GM21515 (cell line): ENCODE data around the gene RNF2.
"Not testable (repeated sequence)": the region's sequence is repeated elsewhere in the genome, so short reads cannot be mapped to it uniquely, and the experiment has no call there.

Experiments used
- ATAC-seq: cut with Tn5 transposase; IDR thresholded peaks from one replicate; pipeline ENCODE4 v1.9.1; 2021; ENCODE audit not compliant: unreplicated experiment

Gene RNF2

GRCh38 chr1:185049670-185050069, 4.3 kb downstream of the RNF2 start:
- ATAC-seq, result no peak

GRCh38 chr1:185050823-185051451, 5.6 kb downstream of the RNF2 start:
- ATAC-seq, result no peak

- ATAC-seq, result no peak
Measured at GRCh38 chr1:185053204-185053603, 7.8 kb downstream of the RNF2 start.

- ATAC-seq, result no peak
Measured at GRCh38 chr1:185054365-185055060, 9.2 kb downstream of the RNF2 start.

GRCh38 chr1:185058110-185058509, 12.8 kb downstream of the RNF2 start:
- ATAC-seq, result no peak

- ATAC-seq, result no peak
Measured at GRCh38 chr1:185058876-185059275, 13.5 kb downstream of the RNF2 start.

GRCh38 chr1:185059950-185060571, 14.7 kb downstream of the RNF2 start:
- no peak for ATAC-seq

GRCh38 chr1:185062710-185063370, 17.5 kb downstream of the RNF2 start:
- no peak for ATAC-seq

- no peak for ATAC-seq
Measured at GRCh38 chr1:185063719-185064118, 18.4 kb downstream of the RNF2 start.

- ATAC-seq, result not testable (repeated sequence)
Measured at GRCh38 chr1:185065006-185065405, 19.6 kb downstream of the RNF2 start.

- ATAC-seq, result no peak
Measured at GRCh38 chr1:185066181-185066580, 20.8 kb downstream of the RNF2 start.

- no peak for ATAC-seq
Measured at GRCh38 chr1:185068341-185068740, 23.0 kb downstream of the RNF2 start.

- no peak for ATAC-seq
Measured at GRCh38 chr1:185069202-185069772, 23.9 kb downstream of the RNF2 start.

GRCh38 chr1:185070051-185070450, 24.7 kb downstream of the RNF2 start:
- ATAC-seq, result no peak

GRCh38 chr1:185073725-185074124, 28.4 kb downstream of the RNF2 start:
- no peak for ATAC-seq

GRCh38 chr1:185074307-185074706, 28.9 kb downstream of the RNF2 start:
- no peak for ATAC-seq

GRCh38 chr1:185075476-185075875, 30.1 kb downstream of the RNF2 start:
- no peak for ATAC-seq

GRCh38 chr1:185077374-185077773, 32.0 kb downstream of the RNF2 start:
- no peak for ATAC-seq

- ATAC-seq, result no peak
Measured at GRCh38 chr1:185080422-185080821, 35.1 kb downstream of the RNF2 start.

GRCh38 chr1:185083818-185084217, 38.5 kb downstream of the RNF2 start:
- ATAC-seq, result no peak

- no peak for ATAC-seq
Measured at GRCh38 chr1:185087101-185087500, 41.7 kb downstream of the RNF2 start.
